Endothelial cell of umbilical vein (primary cell): ENCODE measurements around the gene TMEM59. TPM values are rescaled to one million over a fixed set of nuclear protein-coding genes. Genes with fewer than 3 reads are reported as not detected.
A peak's percentile ranks its signal among the peaks of the same experiment; 100 is the strongest.

Experiments used
- BruUV-seq: library from RNA; stranded (reverse); fragments of 400-500 nt; replicated peaks from 2 replicates; lab custom pipeline; 2021; lab: Mats Ljungman, UMichigan
- CTCF ChIA-PET: fragments of 300-600, 350-600 bp; sonication (Branson Sonifier 250); formaldehyde crosslinking; loops from one replicate; lab custom pipeline; 2021; ENCODE audit warnings: antibody characterized with exemption, inconsistent platforms; lab: Charles Lee
- POLR2A ChIA-PET: fragments of 300-600, 350-600 bp; sonication (Branson Sonifier 250); formaldehyde crosslinking; loops from one replicate; lab custom pipeline; 2021; ENCODE audit warnings: antibody characterized with exemption, inconsistent platforms; lab: Charles Lee
- DNase-seq: peaks from one replicate; pipeline ENCODE4 v3.0.0-alpha.2; 2011; ENCODE audit warnings: low read depth, low spot score
- FAIRE-seq: peaks from 2 replicates; lab custom pipeline; 2011; peaks lifted over from hg19 to GRCh38; lab: Jason Lieb, UNC
- H2AFZ ChIP-seq: 2 replicates; pipeline ENCODE4 v1.6.0; 2012; ENCODE audit warnings: low read depth, low read length, control low read depth, inconsistent platforms
- H3K27ac ChIP-seq: 2 replicates; pipeline ENCODE4 v1.5.1; 2011; ENCODE audit warnings: low read depth, mild to moderate bottlenecking, control low read depth, low read length, moderate library complexity; ENCODE audit not compliant: insufficient read depth
- H3K27me3 ChIP-seq, 2 experiments: 2 replicates each; pipeline versions ENCODE4 v1.6.0 to v1.6.1; 2011; ENCODE audit warnings: low read length in 2 of 2, mixed read lengths in 1 of 2; ENCODE audit not compliant: control insufficient read depth in 2 of 2, insufficient read depth in 2 of 2
- H3K36me3 ChIP-seq, 2 experiments: 2 replicates in 1 of 2; 3 replicates in 1 of 2; pipeline ENCODE4 v1.5.1; 2011; ENCODE audit warnings: low read length in 2 of 2, mild to moderate bottlenecking in 1 of 2, moderate library complexity in 1 of 2; ENCODE audit not compliant: control insufficient read depth in 2 of 2, insufficient read depth in 2 of 2; ENCODE audit errors: extremely low read depth in 1 of 2
- H3K4me1 ChIP-seq: 3 replicates; pipeline ENCODE4 v1.5.1; 2011; ENCODE audit warnings: mild to moderate bottlenecking, low read length; ENCODE audit not compliant: control insufficient read depth, insufficient read depth; ENCODE audit errors: extremely low read depth
- H3K4me2 ChIP-seq: 2 replicates; pipeline ENCODE4 v1.6.1; 2011; ENCODE audit warnings: low read length, control low read depth, mixed read lengths; ENCODE audit not compliant: insufficient read depth
- H3K4me3 ChIP-seq, 3 experiments: fragments of 200-600 bp in 1 of 3; sonication (generic), shearing (Covaris generic) in 1 of 3; replicated peaks in 1 of 3; 2 replicates each; pipeline ENCODE4 v1.5.1; 2011 to 2016; ENCODE audit warnings: control low read depth in 3 of 3, low read length in 3 of 3, mild to moderate bottlenecking in 2 of 3, inconsistent platforms in 1 of 3, low read depth in 1 of 3, moderate library complexity in 1 of 3; ENCODE audit not compliant: insufficient read depth in 1 of 3
- H3K79me2 ChIP-seq: 2 replicates; pipeline ENCODE4 v1.6.0; 2012; ENCODE audit warnings: low read length, inconsistent platforms; ENCODE audit not compliant: control insufficient read depth, insufficient read depth
- H3K9ac ChIP-seq: replicated peaks from 2 replicates; pipeline ENCODE3; 2011; ENCODE audit warnings: low read length, control low read depth; ENCODE audit not compliant: insufficient read depth; ENCODE audit errors: extremely low read depth
- H3K9me1 ChIP-seq: replicated peaks from 3 replicates; pipeline ENCODE4 v1.6.0; 2011; ENCODE audit warnings: mild to moderate bottlenecking, low read length; ENCODE audit not compliant: control insufficient read depth, insufficient read depth; ENCODE audit errors: extremely low read depth
- H3K9me3 ChIP-seq: replicated peaks from 2 replicates; pipeline ENCODE4 v1.5.1; 2012; ENCODE audit warnings: low read length, inconsistent platforms; ENCODE audit not compliant: control insufficient read depth, insufficient read depth
- H4K20me1 ChIP-seq: replicated peaks from 2 replicates; pipeline ENCODE3; 2011; ENCODE audit warnings: mild to moderate bottlenecking, low read length; ENCODE audit not compliant: control insufficient read depth, insufficient read depth; ENCODE audit errors: extremely low read depth
- FOS ChIP-seq: IDR thresholded peaks from 2 replicates; pipeline ENCODE4 v1.6.1; 2011; ENCODE audit warnings: mild to moderate bottlenecking, low read length, moderate library complexity, borderline replicate concordance; ENCODE audit not compliant: insufficient read depth
- GATA2 ChIP-seq: IDR thresholded peaks from 2 replicates; pipeline ENCODE4 v1.7.0; 2011; ENCODE audit warnings: low read depth, mild to moderate bottlenecking, moderate library complexity, mixed read lengths, low read length; ENCODE audit not compliant: insufficient read length, insufficient read depth
- JUN ChIP-seq: IDR thresholded peaks from 2 replicates; pipeline ENCODE4 v1.6.1; 2011; ENCODE audit warnings: borderline replicate concordance, low read depth; ENCODE audit not compliant: insufficient read length, insufficient read depth
- POLR2AphosphoS5 ChIP-seq: IDR thresholded peaks from 2 replicates; pipeline ENCODE4 v1.6.1; 2012; ENCODE audit warnings: low read depth, mild to moderate bottlenecking, control low read depth, low read length, moderate library complexity; ENCODE audit not compliant: insufficient read depth
- dilution Hi-C: fragments of 300-500 bp; cut with MboI; formaldehyde crosslinking; loops from one replicate; pipeline ENCODE4 v1.15.0; 2019; ENCODE audit warnings: low sequenced_read_pairs; ENCODE audit not compliant: extremely low pct_ligation_motif_present
- intact Hi-C: fragments of 100-400 bp; cut with micrococcal nuclease; formaldehyde crosslinking; loops from one replicate; pipeline ENCODE4 v1.10.0; 2022
- polyA plus RNA-seq, 4 experiments: library from polyadenylated mRNA; depleted of rRNA in 3 of 4; stranded (reverse) in 3 of 4; unstranded in 1 of 4; fragments of >200 nt; gene quantifications; 2 replicates each; pipeline versions ENCODE4 v1.2.1 to v1.2.3, GENCODE V29; 2011 to 2012; ENCODE audit warnings: missing spikeins in 1 of 4
- total RNA-seq: library from RNA; stranded (reverse); gene quantifications from 2 replicates; pipeline ENCODE4 v1.2.3, GENCODE V29; 2021
- TF ChIP-seq, protein P1 (sequence below): IDR thresholded peaks from 2 replicates; pipeline ENCODE4 v1.6.1; 2011; ENCODE audit not compliant: insufficient read depth, insufficient read length

Gene TMEM59
- total and polyA plus RNA-seq, 2 donors (not counting 3 experiments of a cell fraction or from before 2014, with no cell fraction given) = 196 to 281 TPM

DNA sequence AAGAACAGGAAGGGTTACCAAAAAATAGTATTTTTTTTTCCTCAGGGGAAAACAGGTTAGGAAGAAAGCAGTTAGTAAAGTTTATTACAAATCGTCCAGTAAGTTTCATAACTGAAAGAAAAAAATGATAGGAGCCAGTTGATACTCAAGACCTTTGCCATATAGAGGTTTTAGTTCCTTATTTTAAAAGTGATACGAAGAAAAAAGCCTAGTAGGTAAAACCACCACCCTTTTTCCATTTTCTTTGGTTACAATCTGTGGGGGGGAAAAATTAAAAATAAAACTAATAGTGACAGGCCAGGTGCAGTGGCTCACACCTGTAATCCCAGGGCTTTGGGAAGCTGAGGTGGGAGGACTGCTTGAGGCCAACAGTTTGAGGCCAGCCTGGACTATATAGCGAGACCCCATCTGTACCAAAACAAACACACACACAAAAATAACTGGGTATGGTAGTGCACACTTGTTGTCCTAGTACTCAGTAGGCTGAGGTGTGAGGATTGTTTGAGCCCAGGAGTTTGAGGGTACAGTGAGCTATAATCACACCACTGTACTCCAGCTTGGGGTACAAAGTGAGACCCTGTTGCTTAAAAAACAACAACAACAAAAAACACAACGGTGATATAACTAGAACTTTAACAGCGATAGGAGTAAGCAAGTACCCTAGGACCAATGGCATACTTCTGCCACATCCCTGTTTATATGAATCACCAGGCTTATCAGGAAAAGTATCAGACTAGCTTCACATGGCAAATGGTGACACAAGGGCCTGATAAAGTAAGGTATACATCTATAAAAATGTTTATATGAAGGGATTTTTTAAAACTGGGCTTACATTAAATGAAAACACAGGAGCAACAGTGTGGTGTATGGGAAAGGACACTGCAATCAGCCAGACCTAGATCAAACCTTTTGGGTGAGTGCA lies 5.4 kb downstream of the TMEM59 start:
- peaks cover 35% of the 10 kb centered on the region for H3K79me2 ChIP-seq
- FAIRE-seq = peak; percentile 48

DNA sequence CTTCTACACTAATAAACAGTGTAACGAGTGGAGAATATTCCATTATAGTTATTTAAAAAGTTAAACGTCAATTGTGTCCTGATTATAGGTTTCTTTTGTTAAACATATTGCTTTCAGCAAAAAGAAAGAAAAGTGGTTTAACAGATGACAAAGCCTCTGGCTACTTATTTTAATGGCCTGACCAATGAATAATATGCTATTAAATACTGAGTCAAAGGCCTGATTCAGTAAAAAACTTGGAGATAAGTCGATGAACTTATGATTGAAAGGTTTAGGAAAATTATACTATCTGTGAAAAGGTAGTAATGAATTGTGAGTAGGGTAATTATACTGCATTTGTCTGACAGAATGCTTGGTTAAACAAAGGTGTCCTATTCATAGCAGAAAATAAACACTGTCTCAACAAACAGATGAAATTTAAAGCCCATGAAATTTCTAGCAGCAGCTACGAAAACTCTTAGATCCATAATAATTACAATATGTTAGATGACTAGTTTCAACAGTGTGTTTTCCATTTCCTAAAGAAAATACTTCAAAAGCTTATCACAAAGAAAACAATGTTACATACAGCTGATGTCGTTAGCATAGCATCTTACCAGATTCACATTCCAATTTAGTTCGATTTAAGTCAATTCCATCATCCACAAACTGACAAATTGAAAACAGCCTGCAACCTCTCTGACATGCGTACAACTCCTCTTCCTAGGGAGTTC lies 6.2 kb downstream of the TMEM59 start:
- no TSS peak for BruUV-seq
- TF ChIP-seq JUN = no peak
- no peak for TF ChIP-seq POLR2AphosphoS5
- no peak for TF ChIP-seq GATA2
- no peak for TF ChIP-seq FOS
- dilution Hi-C loops = no loop called here
- no peaks in the 10 kb centered on the region for H3K27me3 ChIP-seq
- ChIA-PET POLR2A (no interaction called here), CTCF (no interaction called here)
- peaks cover 0 to 4% of the 10 kb centered on the region in 2 experiments for H3K36me3 ChIP-seq
- no peak overlapping the region for H3K4me3 ChIP-seq
- intact Hi-C loops = no loop called here
- no peak overlapping the region for H3K9ac ChIP-seq
- H3K9me1 ChIP-seq = peaks cover 2% of the 10 kb centered on the region
- no peaks in the 10 kb centered on the region for H4K20me1 ChIP-seq
- no peak for FAIRE-seq
- H2AFZ ChIP-seq = no peak overlapping the region
- no peaks in the 10 kb centered on the region for H3K9me3 ChIP-seq
- peak overlapping the region; percentile 19 for H3K27ac ChIP-seq
- peak; percentile 48 for DNase-seq
- H3K79me2 ChIP-seq = peaks cover 27% of the 10 kb centered on the region
- H3K4me2 ChIP-seq = peak overlapping the region; percentile 83
- H3K4me1 ChIP-seq = peaks cover 22% of the 10 kb centered on the region

More for the DNA sequence above, 5.4 kb downstream of the TMEM59 start:
- POLR2A ChIA-PET = no interaction called here
- no TSS peak for BruUV-seq
- CTCF ChIA-PET = interaction anchor here (1.0 to 2.2 kb wide), 6 partner anchors 14 to 169 kb away, joined by 3 to 6 read pairs (median 4); no protein-coding TSS in a partner anchor
- peak; percentile 13 for TF ChIP-seq FOS
- TF ChIP-seq, protein P1, sequence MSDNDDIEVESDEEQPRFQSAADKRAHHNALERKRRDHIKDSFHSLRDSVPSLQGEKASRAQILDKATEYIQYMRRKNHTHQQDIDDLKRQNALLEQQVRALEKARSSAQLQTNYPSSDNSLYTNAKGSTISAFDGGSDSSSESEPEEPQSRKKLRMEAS = no peak
- no peaks in the 10 kb centered on the region for H3K36me3 ChIP-seq
- intact Hi-C loops = no loop called here
- H3K27ac ChIP-seq = no peak overlapping the region
- H3K9me3 ChIP-seq = no peaks in the 10 kb centered on the region
- H3K4me1 ChIP-seq = peaks cover 23% of the 10 kb centered on the region
- dilution Hi-C loops = no loop called here
- H3K9me1 ChIP-seq = peaks cover 2% of the 10 kb centered on the region
- H3K27me3 ChIP-seq = no peaks in the 10 kb centered on the region
- peak; percentile 26 for DNase-seq
- H2AFZ ChIP-seq = no peak overlapping the region
- H4K20me1 ChIP-seq = no peaks in the 10 kb centered on the region
- peak overlapping the region; percentile 83 for H3K4me2 ChIP-seq
- no peak overlapping the region for H3K9ac ChIP-seq
- H3K4me3 ChIP-seq = no peak overlapping the region
